ENCODE measurements around the gene AAK1.
"Not testable (repeated sequence)": the region's sequence is repeated elsewhere in the genome, so short reads cannot be mapped to it uniquely, and the experiment has no call there.

AAK1 gene

DNA sequence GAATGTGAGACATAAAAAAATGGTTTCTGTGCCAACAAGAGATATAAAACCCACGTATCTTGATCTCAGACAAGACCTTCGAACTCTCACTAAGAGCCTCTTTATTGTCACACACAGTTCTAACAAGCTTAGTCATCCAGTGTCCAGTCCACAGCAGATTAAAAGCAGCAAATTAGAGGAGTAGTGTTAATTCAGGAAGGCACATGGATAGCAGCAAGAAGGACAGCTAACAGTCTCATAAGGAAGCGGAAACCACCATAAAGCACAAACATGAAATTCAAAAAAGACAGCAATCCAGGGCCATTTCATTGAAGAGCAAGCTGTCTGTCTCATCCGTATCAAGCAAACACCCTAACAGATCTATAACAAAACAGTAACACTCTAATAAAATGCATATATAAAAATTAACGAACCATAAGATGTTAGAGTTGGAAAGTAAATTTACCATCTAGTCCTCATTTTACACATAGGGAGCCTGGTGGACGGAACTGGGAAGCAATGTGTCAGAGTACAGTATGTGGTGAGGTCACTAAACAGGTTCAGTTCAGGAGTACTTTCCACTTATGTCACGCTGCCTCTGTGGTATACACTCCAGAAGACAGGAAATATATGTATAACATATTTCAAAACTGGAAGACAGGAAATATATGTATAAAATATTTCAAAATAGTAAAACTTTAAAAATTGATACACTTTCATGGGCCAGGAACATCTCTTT is 18.3 kb downstream of the AAK1 start:
- no peak for DNase-seq (ENCODE audit: low read depth)

DNA sequence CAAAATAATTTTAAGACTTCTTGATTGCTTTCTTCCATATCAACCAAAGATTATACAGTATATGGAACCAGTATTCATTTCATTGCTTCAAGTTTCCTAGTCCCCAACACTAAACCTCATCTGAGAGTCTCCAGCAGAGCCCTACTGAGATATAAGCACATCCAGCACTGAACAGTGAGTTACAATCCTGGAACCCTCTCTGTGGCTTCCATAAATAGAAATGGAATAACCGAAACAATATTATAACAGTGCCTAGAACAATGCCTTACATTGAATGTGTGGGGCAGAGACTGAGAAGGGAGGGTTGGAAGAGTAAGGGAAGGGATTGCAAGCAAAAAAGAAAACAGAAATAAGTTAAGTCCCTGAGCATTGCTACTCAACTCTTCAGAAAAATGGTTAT is 18.9 kb downstream of the AAK1 start:
- no peak for DNase-seq (ENCODE audit: low read depth)

DNA sequence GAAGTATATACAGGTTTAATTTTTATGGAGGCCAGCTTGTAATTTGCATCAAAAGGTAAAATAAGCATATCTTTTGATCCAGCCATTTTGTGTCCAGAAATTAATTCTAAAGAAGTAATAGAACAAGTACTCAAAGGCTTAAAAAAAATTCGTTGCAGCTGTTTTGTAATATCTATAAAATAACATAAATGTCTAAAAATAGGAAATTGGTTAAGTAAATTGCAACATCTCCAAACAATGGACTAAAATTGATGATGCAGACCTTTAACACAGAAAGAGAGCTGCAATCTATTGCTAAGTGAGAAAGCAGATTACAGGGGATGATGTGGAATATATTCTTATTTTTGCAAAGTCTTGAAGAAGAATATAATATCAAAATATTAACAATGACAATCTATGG is 19.4 kb downstream of the AAK1 start:
- DNase-seq (ENCODE audit: low read depth), result no peak

DNA sequence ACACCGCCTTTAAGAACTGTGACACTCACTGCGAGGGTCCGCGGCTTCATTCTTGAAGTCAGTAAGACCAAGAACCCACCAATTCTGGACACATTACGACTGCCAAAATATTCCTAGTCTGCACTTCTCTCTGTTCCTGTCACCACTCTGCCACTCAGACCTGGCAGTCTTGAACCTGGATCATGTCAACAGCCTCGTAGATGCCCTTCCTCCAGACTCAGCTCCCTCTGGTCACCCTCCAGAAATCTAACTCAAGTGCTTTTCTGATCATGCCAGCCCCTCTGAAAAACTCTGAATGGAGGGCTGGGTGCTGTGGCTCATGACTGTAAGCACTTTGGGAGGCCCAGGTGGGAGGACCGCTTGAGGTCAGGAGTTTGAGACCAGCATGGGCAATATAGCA is 20.3 kb downstream of the AAK1 start:
- no peak for DNase-seq (ENCODE audit: low read depth)

DNA sequence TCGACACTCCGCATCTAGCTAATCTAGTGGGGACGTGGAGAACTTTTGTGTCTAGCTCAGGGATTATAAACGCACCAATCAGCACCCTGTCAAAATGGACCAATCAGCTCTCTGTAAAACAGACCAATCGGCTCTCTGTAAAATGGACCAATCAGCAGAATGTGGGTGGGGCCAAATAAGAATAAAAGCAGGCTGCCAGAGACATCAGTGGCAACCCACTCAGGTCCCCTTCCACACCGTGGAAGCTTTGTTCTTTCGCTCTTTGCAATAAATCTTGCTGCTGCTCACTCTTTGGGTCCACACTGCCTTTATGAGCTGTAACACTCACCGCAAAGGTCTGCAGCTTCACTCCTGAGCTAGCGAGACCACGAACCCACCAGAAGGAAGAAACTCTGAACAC is 20.7 kb downstream of the AAK1 start:
- not testable (repeated sequence) for DNase-seq (ENCODE audit: low read depth)

DNA sequence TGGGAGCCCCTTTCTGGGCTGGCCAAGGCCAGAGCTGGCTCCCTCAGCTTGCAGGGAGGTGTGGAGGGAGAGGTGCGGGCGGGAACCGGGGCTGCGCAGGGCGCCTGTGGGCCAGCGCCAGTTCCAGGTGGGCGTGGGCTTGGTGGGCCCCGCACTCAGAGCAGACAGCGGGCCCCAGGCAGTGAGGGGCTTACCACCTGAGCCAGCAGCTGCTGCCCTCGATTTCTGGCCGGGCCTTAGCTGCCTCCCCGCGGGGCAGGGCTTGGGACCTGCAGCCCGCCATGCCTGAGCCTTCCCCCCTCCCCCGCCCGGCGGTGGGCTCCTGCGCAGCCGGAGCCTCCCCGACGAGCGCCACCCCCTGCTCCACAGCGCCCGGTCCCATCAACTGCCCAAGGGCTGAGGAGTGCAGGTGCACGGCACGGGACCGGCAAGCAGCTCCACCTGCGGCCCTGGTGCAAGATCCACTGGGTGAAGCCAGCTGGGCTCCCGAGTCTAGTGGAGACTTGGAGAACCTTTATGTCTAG is 21.5 kb downstream of the AAK1 start:
- not testable (repeated sequence) for DNase-seq (ENCODE audit: low read depth)

DNA sequence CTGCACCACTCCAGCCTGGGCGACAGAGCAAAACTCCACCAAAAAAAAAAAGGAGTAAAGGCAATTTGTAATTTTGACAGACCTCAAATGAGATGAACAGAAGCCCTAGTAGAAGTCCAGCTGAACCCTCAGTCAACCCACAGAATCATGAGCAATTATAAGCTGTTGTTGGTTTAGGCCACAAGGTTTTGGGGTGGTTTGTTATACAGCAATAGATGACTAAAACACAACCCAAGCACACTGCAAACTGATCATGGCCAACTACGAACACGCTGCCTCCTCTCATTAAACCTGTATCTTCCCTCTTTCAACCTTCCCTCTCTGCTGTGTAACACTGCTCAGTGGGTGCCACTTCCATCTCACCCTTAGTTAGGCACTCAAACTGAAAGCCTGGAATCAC is 22.1 kb downstream of the AAK1 start:
- DNase-seq (ENCODE audit: low read depth), result no peak

DNA sequence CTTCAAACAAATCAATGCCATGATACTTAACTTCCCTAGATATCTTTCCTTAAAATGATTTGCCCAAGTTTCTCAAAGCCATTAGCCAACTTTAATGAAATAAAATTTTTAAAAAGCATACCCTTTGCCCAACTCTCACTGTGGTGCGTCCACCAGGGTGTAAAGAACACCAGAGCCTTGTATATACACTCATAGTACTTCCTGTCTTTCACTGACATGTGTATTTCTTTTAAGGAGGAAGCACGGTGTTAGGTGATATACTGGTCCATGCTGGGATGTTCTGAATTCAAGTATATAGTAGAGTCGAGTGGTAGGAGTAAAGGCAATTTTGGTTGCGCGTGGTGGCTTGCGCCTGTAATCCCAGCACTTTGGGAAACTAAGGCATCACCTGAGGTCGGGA is 22.7 kb downstream of the AAK1 start:
- no peak for DNase-seq (ENCODE audit: low read depth)

DNA sequence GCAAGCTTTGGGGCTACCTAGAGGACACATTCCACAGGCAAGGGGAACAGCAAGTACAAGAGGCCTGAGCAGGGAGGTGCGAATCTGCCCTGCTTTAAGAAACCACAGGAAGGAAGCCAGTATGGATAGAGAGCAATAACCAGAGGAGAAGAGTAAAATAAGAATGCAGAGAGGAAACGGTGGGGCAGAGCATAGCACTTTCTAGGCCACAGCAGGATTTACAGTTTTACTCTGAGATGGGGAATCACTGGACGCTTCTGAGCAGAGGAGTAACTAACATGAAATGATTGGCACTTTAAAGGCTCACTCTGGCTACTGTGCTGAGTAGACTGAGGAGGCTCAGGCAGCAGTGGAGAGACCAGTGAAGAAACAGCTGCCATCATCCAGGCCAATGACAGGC is 23.8 kb downstream of the AAK1 start:
- no peak for DNase-seq (ENCODE audit: low read depth)

DNA sequence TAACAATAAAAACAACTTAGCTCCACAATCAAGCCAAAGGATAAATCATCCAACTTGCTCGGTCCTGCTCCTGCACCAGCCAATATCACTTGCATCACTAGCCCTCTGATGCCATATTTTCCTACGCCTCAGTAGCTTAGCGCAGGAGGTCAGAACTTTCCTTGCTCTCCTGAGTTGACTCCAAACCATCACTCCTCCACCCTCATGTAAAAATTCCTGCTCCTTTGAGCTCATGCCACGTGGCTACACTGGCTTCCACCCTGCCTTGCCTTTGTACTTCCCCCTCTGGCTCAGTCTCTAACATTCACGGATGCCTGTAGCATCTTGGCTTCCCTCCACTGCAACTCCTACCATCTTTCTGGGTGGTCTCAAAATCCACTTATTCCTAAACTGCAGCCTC is 25.2 kb downstream of the AAK1 start:
- DNase-seq (ENCODE audit: low read depth), result no peak

DNA sequence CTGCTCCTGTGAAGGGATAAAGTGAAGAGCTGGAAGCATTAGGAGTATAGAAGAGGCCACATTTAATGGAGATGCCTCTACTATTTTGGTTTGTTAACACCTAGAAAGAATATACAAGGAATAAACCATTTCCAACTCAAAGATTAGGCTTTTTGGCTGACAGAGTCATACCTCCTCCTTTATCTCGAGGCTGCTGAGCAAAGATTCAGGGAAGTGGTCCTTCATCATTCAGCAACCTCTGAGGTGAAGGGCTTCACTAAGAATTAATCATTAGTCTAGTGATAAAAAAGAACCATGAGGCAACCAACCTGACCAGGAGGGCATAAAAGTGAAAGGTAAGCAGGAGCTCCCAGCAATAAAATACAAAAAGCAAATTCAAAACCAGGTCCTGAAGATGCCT is 25.8 kb downstream of the AAK1 start:
- no peak for DNase-seq (ENCODE audit: low read depth)

DNA sequence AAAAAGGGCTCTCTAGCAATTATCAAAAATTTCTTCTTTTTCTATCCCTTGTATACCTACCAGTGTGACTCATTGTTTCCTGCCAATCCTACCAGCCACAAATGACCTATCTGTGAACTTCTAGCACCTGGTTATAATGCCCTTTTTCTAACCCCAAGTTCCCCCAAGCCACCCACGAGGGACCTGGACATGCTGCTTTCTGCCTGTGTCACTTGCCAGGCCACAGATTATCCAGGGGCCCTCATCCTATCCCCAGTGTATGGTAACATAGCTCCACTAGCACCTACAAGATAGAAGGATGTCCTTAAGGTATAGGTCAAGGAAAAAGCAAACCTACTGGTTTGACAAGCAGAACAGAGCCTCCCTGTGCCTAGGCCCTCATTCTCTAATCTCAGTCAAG is 26.8 kb downstream of the AAK1 start:
- DNase-seq (ENCODE audit: low read depth), result no peak

DNA sequence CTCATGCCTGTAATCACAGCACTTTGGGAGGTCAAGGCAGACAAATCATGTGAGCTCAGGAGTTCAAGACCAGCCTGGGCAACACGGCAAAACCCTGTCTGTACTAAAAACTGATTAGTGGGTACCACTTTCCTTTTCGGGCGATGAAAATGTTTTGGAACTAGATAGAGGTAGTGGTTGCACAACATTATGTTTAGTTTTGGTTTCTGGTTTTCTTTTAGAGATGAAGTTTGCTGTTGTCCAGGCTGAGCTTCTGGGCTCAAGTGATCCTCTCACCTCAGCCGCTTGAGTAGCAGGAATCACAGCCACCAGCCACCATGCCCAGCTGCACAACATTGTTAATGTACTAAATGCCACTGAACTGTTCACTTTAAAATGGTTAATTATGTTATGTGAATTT is 27.6 kb downstream of the AAK1 start:
- no peak for DNase-seq (ENCODE audit: low read depth)

DNA sequence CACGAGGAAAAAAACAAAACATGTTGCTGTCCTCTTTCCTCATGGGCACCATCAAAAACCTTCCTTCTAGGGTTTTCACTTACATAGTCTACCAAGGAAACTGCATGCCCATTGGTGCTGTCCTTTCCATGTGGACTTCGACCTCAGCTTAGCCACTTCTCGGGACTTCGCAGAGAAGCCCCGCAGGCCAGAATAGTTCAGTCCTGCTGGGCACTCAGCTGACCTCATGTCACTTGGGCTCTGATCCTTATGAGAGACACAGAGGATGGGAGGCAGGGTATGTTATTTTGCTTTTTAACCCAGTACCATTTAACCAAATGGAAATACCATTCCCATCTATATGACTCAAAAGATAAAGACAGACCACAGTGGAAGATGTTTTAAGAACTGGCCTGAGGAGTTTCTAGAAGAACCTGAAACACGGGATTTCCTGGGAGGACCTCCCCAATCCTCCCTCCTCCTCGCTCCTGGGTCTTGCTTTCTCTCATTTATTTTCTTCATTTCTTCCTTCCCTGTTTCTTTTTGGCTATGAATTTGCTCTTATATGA is 28.4 kb downstream of the AAK1 start:
- DNase-seq (ENCODE audit: low read depth), result no peak

DNA sequence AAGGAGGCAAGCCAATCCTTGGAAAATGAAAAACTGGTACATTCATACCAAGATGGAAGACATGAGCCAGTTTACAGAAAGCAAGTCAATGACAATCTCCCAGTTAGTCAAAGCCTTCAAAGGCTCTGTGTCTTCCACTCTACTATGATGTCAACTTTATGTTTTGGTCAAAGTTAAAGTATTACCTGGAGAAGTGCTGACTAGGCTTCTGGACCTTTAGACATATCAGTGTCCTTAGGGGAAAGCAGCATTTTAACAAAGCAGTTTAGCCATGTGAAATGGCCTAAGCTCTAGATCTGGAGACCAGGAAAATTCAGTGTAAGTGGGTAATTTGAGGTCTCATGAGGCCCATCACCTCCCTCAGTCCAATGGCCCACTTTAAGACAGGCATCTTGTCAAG is 30.8 kb downstream of the AAK1 start:
- no peak for DNase-seq (ENCODE audit: low read depth)

DNA sequence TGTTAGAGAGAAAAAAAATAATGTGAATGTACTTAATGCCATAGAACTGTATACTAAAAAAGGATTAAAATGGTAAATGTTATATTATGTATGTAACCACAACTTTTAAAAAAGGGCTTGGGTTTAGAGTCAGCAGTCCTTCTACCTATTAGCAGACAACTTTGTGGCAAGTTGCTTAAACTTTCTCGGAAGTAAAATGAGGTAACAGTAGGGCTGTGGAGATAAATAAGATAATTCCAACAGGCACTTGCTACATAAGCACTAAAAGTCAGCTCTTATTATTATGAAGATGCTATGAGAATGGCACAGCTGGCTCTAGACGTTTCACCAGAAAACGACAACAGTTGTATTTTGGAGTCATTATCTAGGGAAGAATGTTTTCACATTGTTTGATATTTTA is 31.3 kb downstream of the AAK1 start:
- DNase-seq (ENCODE audit: low read depth), result no peak

DNA sequence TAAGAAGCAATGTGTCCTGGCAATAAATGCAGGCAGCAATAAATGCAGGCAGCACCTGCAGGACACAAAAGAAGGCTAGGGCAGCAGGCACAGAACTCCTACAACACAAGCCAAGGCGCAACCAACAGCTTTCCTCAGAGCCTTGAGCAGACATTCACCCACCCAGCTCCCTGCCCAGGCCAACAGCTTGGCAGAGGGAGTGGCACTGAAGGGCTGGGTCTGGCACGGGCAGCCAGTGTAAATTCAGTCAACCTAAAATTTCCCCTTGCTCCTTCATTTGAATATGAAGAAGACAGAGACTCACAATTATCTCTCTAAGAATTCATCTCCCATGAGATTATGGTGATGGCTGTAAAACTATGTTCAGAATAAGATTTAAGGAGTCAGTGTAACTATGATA is 35.4 kb downstream of the AAK1 start:
- no peak for DNase-seq (ENCODE audit: low read depth)

DNA sequence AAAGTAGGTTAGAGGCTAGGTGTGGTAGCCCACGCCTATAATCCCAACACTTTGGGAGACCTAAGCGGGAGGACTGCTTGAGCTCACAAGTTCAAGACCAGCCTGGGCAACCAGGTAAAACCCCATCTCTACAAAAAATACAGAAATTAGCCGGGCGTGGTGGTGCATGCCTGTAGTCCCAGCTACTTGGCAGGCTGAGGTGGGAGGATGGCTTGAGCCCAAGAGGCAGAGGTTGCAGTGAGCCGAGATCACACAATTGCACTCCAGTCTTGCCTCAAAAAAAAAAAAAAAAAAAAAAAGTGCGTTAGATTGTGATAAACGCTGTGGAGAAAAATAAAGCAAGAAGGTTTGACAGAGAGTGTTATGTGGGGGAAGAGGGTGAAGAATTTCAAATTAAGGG is 36.8 kb downstream of the AAK1 start:
- DNase-seq (ENCODE audit: low read depth), result not testable (repeated sequence)

DNA sequence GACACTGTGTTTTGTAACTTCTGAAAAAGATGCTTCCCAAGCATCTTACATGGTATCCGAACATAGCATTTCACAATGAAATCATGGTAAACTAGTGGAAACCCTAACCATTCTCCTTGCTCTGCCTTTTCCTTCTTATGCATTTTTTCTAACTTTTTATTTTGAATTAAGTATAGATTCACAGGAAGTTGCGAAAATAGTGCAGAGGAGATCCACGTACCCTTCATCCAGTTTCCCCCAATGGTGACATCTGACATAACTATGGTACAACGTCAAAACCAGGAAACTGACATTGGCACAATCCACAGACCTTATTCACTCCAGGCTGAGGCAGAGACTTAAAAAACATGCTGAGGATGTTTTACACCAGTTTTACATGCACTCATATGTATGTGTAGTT is 38.3 kb downstream of the AAK1 start:
- no peak for DNase-seq (ENCODE audit: low read depth)

DNA sequence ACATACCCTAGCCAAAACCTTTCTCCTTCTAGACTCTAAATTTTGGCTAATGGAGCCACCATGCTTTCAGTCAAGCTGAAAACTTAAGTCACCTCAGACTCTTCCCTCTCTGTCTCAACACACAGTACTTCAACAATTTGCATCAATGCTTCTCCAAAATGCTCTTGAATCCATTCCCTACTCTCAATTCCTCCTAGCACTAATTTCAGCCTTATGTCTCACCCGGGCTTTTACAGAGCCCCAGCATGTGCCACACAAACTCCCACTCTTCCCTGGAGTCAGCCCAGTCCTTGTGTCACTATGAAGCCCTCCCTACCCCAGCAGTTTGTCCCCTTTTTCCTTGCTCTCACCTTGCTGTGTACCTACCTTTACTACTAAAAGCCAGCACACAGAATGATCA is 38.7 kb downstream of the AAK1 start:
- no peak for DNase-seq (ENCODE audit: low read depth)

DNA sequence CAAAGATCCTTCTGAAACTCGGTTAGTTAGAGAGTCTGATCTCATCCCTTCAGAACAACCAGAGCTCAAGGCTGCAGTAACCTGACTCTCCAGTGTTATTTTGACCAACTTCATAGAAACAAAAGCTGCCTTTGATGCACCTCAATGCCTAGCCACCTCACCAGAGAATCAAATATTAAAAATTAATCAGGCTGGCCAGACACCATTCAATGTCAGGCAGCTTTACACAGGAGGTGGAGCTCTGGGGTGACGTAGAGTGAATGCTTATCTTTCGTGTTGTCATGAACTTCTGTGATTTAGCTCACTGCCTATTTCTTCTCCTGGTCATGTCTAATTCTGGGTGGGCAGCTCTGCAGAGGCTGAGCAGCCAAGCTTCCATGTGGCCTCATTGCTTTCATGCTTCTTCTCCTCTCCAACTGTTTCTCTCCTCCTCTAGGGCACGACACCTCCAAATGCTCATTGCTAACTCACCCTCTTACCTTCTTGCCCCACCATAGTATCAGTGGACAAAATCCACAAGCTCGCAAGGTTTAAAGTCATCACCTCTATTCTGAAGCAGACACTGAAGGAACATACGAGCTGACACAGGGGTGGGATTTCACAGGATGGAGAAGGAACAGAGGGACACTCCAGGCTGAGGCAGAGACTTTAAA is 39.4 kb downstream of the AAK1 start:
- no peak for DNase-seq (ENCODE audit: low read depth)

DNA sequence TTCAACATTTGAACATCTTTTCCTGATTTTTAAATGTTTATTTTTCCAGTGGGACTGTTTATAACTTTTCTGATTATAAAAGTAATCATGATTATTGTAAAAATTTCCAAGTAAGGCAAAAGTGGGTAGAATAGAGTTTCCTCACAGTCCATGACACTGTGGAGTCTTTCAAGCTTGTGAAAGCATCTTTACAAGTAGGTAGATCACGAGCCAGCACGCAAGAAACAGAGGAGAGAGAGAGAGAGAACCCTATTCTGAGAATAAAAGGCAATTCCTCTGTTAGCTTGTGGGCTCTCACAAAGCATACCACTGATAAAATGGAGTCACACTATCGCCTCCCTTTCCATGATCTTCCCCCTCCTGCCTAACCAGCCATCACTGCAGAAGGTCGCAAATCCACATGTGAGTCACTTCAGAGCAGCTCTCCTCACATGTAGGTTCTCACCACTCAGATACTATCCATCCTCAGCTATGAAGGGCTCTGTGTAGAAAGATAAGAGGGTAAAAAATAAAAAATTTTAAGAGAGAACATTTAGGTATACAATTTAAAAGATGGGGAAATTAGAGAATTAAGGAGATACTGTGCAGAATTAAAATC is 40.3 kb downstream of the AAK1 start:
- DNase-seq (ENCODE audit: low read depth), result no peak

DNA sequence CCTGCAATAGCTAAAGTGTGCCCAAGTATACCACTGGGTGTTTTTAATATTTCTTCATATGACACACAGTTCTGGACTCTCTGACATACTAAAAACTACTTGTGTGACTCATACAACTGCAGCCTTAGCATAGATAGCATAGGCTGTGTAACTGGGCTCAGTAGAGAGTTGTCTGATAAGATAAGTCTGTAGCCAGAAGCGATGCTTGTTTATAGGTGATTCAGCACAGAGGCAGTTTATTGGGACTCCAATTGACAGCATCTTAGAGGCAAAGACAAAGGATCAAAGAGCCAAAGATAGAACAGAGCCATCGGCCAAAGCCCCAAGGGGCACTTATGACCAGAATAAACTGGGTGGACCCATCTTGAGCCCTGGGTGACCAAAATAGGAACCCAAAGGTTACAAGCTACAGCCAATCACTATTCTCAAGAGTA is 42.3 kb downstream of the AAK1 start:
- no peak for DNase-seq (ENCODE audit: low read depth)

Measured in stimulated activated CD8-positive, alpha-beta memory T cell treated with anti-CD3 and anti-CD28 coated beads, Interleukin-15, amount 100 ng/mL, for 24 hours (primary cell).